GM21367 (cell line): ENCODE results near the gene SDCCAG8.

Source experiments
- ATAC-seq: cut with Tn5 transposase; IDR thresholded peaks from one replicate; pipeline ENCODE4 v1.9.1; 2021; ENCODE audit not compliant: unreplicated experiment

The SDCCAG8 gene

GRCh38 chr1:243454328-243454997, 198.6 kb downstream of the SDCCAG8 start:
- no peak for ATAC-seq

DNA sequence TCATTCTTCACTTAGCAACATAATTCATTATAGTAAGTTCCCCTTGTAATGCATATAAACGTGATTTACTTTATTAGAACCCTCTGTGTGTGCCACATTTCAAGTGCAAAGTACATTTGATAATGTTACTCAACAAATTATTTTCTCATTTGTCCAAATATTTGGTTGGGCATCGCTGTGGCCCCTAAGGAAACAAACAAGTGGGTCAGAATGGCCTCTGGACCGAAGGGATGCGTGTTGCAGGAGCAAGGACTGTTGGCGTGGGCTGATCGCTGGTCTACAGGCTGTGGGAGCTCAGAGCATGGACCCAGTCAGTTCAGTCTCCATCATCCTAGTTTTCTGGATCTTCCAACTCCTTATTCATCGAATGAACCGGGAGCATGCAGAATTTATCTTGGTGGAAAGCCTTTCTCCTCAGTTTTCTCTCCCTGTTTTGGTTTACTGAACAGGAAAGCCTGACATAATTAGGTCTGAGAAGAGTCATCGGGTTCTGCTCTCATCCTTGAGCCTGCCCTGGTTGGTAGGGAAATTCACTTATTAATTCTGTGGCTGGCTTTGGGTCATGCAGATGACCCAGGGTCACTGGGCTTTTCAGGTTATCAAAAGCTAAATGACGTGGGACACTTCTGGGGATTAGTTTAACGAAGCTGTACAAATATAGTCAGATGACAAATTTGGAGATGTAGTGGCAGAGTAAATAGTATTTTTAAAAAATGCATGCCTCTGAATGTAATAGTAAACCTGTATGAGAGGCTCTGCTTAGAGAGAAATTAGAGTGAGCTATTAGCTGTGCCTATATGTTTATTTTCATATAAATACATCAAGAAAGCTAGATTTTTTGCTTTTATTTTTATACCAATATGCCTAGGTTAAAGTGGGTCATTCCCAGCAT, 200.2 kb downstream of the SDCCAG8 start:
- ATAC-seq: no peak

GRCh38 chr1:243457363-243457982, 201.6 kb downstream of the SDCCAG8 start:
- ATAC-seq: no peak

GRCh38 chr1:243459059-243459458, 203.2 kb downstream of the SDCCAG8 start:
- no peak for ATAC-seq

DNA sequence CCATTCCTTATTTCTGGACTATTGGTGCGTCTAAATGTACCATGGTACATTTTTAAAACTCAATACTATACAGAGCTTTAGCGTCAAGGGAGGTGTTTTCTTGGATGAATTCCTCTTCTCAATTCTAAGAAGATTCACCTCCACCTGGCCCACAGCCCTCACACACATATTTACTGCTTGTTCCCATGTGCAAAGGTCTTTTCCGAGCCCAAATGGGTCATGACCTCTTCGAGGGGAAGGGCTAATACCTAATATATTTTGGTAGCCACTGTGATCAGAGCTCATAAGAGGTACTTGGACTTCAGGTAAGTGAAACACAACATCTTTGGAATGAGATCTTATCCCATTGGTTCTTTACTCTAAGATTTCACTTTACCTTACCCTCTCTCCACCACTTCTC, 205.9 kb downstream of the SDCCAG8 start:
- ATAC-seq: no peak

- ATAC-seq: no peak
Measured at GRCh38 chr1:243462929-243463697, 207.3 kb downstream of the SDCCAG8 start.

DNA sequence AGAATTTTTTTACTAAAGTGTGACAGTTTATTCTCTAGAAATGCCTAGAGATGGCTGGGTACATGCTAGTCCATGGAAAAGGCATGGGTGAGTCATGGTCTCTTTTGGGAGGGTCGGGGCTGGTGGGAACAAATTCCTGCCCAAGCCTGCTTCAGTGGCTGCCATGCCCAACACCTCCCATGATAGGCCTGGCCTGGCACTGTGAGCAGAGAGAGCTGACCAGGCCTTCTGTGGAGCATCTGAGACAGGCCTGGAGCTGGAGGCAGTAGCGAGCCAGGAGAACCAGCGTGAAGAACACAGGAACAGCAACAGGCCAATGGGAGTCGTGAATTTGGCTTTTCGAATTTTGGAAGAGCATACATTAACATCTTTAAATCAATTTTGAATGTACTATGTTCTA, 209.2 kb downstream of the SDCCAG8 start:
- no peak for ATAC-seq

DNA sequence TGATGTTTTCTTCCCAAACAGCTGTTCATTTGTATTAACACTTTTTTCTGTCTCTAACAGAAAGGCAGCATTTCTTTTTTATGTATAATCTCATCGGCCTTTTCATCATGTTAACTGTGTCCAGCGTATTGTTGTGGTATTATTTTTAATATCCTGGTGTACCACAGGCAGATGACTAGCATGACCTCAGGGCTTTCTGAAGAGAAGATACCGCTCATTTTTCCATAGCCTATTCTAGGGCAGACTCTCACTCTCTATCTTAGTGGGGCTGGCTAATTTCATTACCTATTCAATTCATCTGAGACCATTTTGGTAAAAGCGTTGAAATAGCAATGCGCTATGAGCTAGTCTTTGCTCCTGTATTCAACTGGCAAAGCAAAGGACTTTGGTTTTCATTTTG, 209.9 kb downstream of the SDCCAG8 start:
- ATAC-seq: no peak

DNA sequence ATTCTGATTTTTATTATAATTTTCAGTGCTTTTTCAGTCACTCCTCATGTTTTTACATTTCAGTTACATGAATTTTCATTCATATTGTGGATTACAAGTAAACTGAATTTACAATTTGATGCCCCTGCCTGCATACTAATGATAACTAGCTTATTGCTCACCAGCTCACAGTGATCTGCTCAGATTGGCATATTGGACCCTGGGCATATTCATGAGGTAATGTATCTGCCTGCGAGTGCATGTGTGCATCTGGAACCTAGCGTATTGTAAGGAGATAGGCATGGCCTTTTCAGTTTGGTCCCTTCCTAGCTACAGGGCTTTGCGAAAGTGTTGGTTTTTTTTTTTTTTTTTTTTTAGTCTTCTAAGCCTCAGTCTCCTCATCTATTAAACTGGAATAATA, 213.7 kb downstream of the SDCCAG8 start:
- ATAC-seq: no peak

- no peak for ATAC-seq
Measured at GRCh38 chr1:243470502-243470901, 214.7 kb downstream of the SDCCAG8 start.

- ATAC-seq: no peak
Measured at GRCh38 chr1:243471026-243471685, 215.3 kb downstream of the SDCCAG8 start.

DNA sequence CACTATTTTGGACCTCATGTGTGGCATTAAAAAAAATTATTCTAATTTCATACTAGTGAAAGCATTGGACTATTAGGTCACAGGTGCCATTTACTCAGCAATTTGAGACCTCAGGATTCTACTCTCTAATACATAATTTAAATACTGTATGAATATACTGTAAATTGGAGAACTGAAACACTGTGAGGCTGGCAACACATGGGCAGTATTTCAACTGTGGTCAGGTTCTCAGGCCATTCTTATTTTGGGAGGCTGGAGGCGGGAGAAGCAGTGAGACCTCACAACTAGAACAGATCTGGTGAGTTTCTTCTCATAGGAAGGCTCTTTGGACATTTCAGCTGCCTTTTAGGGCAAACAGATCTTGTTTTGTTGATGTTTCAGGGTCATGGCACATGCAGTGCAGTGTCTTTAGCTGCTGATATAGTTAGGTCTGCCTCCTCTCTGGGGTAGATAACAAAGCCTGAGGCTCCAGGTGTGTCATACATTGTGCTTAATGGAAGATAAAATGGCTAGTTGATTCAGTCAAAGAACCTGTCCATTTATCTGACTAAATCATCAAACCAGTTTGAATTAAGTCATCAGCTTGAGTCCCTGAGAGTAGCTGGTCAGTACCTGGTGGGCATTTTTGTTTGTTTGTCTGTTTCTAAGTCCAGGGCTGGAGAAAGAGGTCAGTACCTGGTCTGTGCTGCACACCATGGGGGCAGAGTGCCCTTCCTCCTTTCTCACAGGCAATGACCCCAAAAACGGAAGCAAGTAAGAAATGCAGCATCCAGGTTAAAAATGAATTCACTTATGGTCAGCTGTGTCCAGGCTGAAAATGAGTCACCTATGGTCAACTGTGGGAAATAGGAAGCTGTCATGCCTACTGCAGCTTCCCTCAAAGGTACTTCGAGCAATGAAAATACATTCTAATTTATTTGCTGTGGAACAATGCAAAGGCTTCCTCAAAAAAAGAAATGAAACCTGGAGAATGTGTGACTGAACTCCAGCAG, 216.2 kb downstream of the SDCCAG8 start:
- ATAC-seq: peak; percentile 74

DNA sequence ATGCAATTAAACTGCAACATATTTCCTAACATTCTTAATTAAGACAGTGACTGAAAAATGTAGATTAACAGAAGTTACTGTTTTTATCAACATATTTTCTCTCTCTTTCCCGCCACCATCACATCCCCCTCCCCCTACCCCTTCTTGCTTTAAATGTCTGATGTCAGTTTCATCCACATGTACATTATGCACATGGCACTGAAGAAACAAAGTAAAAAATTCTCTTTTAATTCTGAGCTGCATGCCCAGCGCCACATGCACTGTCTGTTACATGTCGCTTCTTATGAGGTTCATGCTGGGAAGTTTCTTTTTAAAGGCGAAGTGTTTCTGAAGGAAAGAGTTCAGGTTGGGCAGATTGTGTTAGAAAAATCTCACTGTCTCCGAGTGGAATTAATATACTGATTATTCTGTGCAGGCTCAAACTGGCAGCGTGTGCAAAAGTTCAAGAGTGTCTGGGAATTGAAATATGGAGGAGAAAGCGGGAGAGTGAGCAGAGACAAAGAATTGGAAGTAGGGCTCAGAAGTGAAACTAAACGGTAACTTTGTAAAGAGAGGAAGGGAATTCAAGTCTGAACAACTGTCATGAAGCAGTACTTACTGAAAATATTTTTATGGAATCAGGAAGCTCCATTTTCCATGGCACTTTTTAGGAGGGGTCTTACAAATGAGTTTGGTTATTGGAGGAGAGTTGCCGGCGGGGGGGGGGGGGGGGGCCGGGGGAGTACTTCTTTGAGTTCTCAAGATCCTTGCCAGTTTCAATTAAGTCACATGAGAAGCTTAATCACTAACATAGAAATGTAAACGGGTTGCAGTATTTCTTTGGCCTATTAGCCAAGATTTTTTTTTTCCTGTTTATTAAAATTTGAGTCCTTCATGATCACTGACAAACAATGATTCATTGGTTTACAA, 217.6 kb downstream of the SDCCAG8 start:
- ATAC-seq: no peak

- ATAC-seq: no peak
Measured at GRCh38 chr1:243474136-243474881, 218.5 kb downstream of the SDCCAG8 start.

- ATAC-seq: no peak
Measured at GRCh38 chr1:243474906-243475305, 219.1 kb downstream of the SDCCAG8 start.

GRCh38 chr1:243475966-243476365, 220.1 kb downstream of the SDCCAG8 start:
- ATAC-seq: no peak

GRCh38 chr1:243477731-243478290, 222.0 kb downstream of the SDCCAG8 start:
- no peak for ATAC-seq
